ENCODE data around the gene GSTM3.
"Not testable (repeated sequence)": the region's sequence is repeated elsewhere in the genome, so short reads cannot be mapped to it uniquely, and the experiment has no call there.

The GSTM3 gene

GRCh38 chr1:109773900-109774485, 33.2 kb upstream of the GSTM3 start:
- no peak for DNase-seq

- DNase-seq: peak; percentile 79
Measured at GRCh38 chr1:109773203-109773899, 32.5 kb upstream of the GSTM3 start.

- no peak for DNase-seq
Measured at GRCh38 chr1:109772658-109773202, 31.9 kb upstream of the GSTM3 start.

GRCh38 chr1:109771712-109772657, 31.1 kb upstream of the GSTM3 start:
- DNase-seq: no peak

- no peak for DNase-seq
Measured at GRCh38 chr1:109770331-109771095, 29.7 kb upstream of the GSTM3 start.

- DNase-seq: no peak
Measured at GRCh38 chr1:109769330-109770078, 28.7 kb upstream of the GSTM3 start.

GRCh38 chr1:109768820-109769219, 28.0 kb upstream of the GSTM3 start:
- DNase-seq: no peak

GRCh38 chr1:109768335-109768650, 27.5 kb upstream of the GSTM3 start:
- DNase-seq: no peak

- no peak for DNase-seq
Measured at GRCh38 chr1:109767637-109768334, 26.9 kb upstream of the GSTM3 start.

- not testable (repeated sequence) for DNase-seq
Measured at GRCh38 chr1:109766991-109767636, 26.3 kb upstream of the GSTM3 start.

GRCh38 chr1:109765896-109766615, 25.2 kb upstream of the GSTM3 start:
- no peak for DNase-seq

- DNase-seq: no peak
Measured at GRCh38 chr1:109765483-109765815, 24.6 kb upstream of the GSTM3 start.

GRCh38 chr1:109764561-109765482, 24.0 kb upstream of the GSTM3 start:
- DNase-seq: no peak

GRCh38 chr1:109763646-109764415, 23.0 kb upstream of the GSTM3 start, which contains the start of gene EPS8L3:
EPS8L3 (minus strand) TSS chr1:109763923; CDS start chr1:109761749, 2,174 bp downstream.
- no peak for DNase-seq

- DNase-seq: no peak
Measured at GRCh38 chr1:109762821-109763645, 22.2 kb upstream of the GSTM3 start.

GRCh38 chr1:109762039-109762585, 21.3 kb upstream of the GSTM3 start:
- DNase-seq: no peak
